ENCODE measurements around the gene UBR2.
"Not testable (repeated sequence)": the region's sequence is repeated elsewhere in the genome, so short reads cannot be mapped to it uniquely, and the experiment has no call there.

DNA sequence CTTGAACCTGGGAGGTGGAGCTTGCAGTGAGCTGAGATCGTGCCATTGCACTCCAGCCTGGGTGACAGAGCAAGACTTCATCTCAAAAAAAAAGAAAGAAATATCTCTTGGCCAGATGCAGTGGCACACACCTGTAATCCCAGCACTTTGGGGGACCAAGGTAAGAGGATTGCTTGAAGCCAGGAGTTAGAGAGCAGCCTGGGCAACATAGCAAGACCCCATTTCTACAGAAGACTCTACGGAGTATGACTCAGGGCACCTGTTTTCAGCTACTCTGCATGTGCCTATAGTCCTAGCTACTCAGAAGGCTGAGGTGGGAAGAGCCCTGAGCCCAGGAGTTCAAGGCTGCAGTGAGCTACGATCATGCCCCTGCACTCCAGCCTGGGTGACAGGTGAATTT, 139.0 kb downstream of the UBR2 start:
- TF ChIP-seq, protein P1, sequence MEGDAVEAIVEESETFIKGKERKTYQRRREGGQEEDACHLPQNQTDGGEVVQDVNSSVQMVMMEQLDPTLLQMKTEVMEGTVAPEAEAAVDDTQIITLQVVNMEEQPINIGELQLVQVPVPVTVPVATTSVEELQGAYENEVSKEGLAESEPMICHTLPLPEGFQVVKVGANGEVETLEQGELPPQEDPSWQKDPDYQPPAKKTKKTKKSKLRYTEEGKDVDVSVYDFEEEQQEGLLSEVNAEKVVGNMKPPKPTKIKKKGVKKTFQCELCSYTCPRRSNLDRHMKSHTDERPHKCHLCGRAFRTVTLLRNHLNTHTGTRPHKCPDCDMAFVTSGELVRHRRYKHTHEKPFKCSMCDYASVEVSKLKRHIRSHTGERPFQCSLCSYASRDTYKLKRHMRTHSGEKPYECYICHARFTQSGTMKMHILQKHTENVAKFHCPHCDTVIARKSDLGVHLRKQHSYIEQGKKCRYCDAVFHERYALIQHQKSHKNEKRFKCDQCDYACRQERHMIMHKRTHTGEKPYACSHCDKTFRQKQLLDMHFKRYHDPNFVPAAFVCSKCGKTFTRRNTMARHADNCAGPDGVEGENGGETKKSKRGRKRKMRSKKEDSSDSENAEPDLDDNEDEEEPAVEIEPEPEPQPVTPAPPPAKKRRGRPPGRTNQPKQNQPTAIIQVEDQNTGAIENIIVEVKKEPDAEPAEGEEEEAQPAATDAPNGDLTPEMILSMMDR (IDR thresholded peaks at IDR 0.05) = not testable (repeated sequence)
- TF ChIP-seq POLR2A (IDR thresholded peaks at IDR 0.05) = not testable (repeated sequence)

Measured in right lobe of liver (tissue), 4 donors.